Esophagus squamous epithelium (tissue), 4 donors: ENCODE measurements around the gene CNKSR3.

Source experiments
- CTCF ChIP-seq, 6 experiments: fragments of 450-650 bp in 4 of 6; fragments of 200-600 bp in 2 of 6; sonication (generic) in 2 of 6; IDR thresholded peaks; one replicate each; pipeline ENCODE4 v1.5.1; 2016 to 2019; ENCODE audit warnings: antibody characterized with exemption in 6 of 6, mild to moderate bottlenecking in 4 of 6, moderate library complexity in 4 of 6
- POLR2A ChIP-seq, 4 donors: fragments of 450-650 bp; IDR thresholded peaks; one replicate each; pipeline ENCODE4 v1.6.1; 2017; ENCODE audit warnings: antibody characterized with exemption in 4 of 4, mild to moderate bottlenecking in 4 of 4, moderate library complexity in 3 of 4

- no peak for TF ChIP-seq CTCF (IDR thresholded peaks at IDR 0.05)
- no peak for TF ChIP-seq POLR2A (IDR thresholded peaks at IDR 0.05)
These were observed 152.4 kb downstream of the CNKSR3 start for GRCh38 chr6:154358019-154358545.
